HUES6 (cell line): Measurements from ENCODE around the gene PTPRA.

ENCODE experiments used
- H3K27ac ChIP-seq: 2 replicates; pipeline ENCODE4 v1.7.0; 2013; ENCODE audit warnings: low read depth, mild to moderate bottlenecking, low read length, inconsistent platforms
- H3K27me3 ChIP-seq: 2 replicates; pipeline ENCODE4 v1.6.1; 2013; ENCODE audit warnings: low read length; ENCODE audit not compliant: control insufficient read depth, insufficient read depth
- H3K36me3 ChIP-seq: 2 replicates; pipeline ENCODE4 v1.6.1; 2013; ENCODE audit warnings: low read length; ENCODE audit not compliant: control insufficient read depth, insufficient read depth
- H3K4me1 ChIP-seq: 2 replicates; pipeline ENCODE4 v1.6.1; 2013; ENCODE audit warnings: low read length; ENCODE audit not compliant: control insufficient read depth, insufficient read depth
- H3K4me3 ChIP-seq: 2 replicates; pipeline ENCODE4 v1.5.1; 2013; ENCODE audit warnings: low read depth, low read length
- H3K9ac ChIP-seq: one replicate; pipeline ENCODE4 v1.6.1; 2013; ENCODE audit warnings: mild to moderate bottlenecking, low read length
- H3K9me3 ChIP-seq: 2 replicates; pipeline ENCODE4 v1.6.1; 2013; ENCODE audit warnings: low read depth, low read length; ENCODE audit not compliant: control insufficient read depth, insufficient read depth

The PTPRA gene

DNA sequence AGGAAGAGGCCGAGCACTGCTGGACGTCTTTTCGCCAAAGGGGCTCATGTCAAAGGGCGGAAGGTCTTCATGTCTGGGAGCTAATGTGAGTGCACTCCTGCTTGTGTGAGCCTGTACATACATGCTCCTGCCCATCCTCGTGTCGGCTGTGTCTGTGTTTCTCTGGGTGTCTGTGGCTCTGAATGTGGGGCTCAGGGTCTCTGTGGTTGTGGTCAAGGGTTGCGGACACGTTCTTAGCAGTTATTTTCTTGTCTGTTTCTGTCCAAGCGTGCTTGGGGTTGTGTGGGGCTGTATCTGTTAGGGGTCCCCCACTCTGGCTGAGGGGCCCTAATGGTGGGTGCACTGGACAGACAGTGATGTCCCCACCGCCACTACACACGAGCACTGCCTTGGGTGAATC, 208.4 kb downstream of the PTPRA start:
- no peak overlapping the region for H3K4me3 ChIP-seq
- H3K4me1 ChIP-seq = peaks cover 10% of the 10 kb centered on the region; the same call in 1 of the 2 replicates
- peaks cover 51% of the 10 kb centered on the region for H3K27me3 ChIP-seq
- no peak overlapping the region for H3K27ac ChIP-seq
- H3K9ac ChIP-seq = no peak overlapping the region
- no peaks in the 10 kb centered on the region for H3K9me3 ChIP-seq
- no peaks in the 10 kb centered on the region for H3K36me3 ChIP-seq

GRCh38 chr20:3082306-3082951, 209.1 kb downstream of the PTPRA start:
- no peaks in the 10 kb centered on the region for H3K36me3 ChIP-seq
- peaks cover 10% of the 10 kb centered on the region; the same call in 1 of the 2 replicates for H3K4me1 ChIP-seq
- peak overlapping the region; percentile 58 for H3K4me3 ChIP-seq
- no peak overlapping the region for H3K9ac ChIP-seq
- peaks cover 51% of the 10 kb centered on the region for H3K27me3 ChIP-seq
- no peak overlapping the region for H3K27ac ChIP-seq
- H3K9me3 ChIP-seq = no peaks in the 10 kb centered on the region

- no peaks in the 10 kb centered on the region for H3K9me3 ChIP-seq
- no peak overlapping the region for H3K27ac ChIP-seq
- H3K4me3 ChIP-seq = peak overlapping the region; percentile 65
- H3K36me3 ChIP-seq = no peaks in the 10 kb centered on the region
- H3K9ac ChIP-seq = peak overlapping the region; percentile 12
- peaks cover 10% of the 10 kb centered on the region; the same call in 1 of the 2 replicates for H3K4me1 ChIP-seq
- H3K27me3 ChIP-seq = peaks cover 51% of the 10 kb centered on the region
Observed at GRCh38 chr20:3082955-3083952, 210.0 kb downstream of the PTPRA start.

GRCh38 chr20:3084283-3084985, 211.2 kb downstream of the PTPRA start, which contains the start of gene AVP:
TSS of gene AVP (minus strand) at chr20:3084724. CDS start at chr20:3084674, 50 bp downstream.
- H3K4me3 ChIP-seq = peak within 1 kb of the TSS; percentile 65
- no peaks in the 10 kb centered on the region for H3K36me3 ChIP-seq
- no peaks in the 10 kb centered on the region for H3K9me3 ChIP-seq
- H3K4me1 ChIP-seq = peaks cover 10% of the 10 kb centered on the region; the same call in 1 of the 2 replicates
- no peak within 1 kb of the TSS for H3K27ac ChIP-seq
- H3K9ac ChIP-seq = no peak within 1 kb of the TSS
- H3K27me3 ChIP-seq = peaks cover 48% of the 10 kb centered on the region

DNA sequence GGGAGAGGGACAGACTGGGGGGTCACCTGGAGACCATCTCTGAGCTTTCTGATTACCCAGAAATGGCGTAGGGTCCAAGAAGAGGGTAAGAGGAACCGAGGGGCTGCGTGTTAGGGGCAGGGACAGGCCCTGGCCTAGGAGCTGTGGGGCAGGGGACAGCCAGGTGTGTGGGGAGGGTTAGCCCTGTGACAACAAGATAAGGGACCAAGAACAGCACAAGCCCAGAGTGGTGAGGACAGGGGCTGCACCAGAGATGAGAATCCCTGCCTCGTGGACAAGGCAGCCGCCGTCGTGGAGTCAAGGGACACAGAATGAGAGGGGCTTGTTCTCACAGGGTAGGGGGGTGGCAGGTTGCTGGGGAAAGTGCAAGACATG, 211.7 kb downstream of the PTPRA start:
- H3K4me1 ChIP-seq = peaks cover 10% of the 10 kb centered on the region; the same call in 1 of the 2 replicates
- H3K36me3 ChIP-seq = no peaks in the 10 kb centered on the region
- H3K9me3 ChIP-seq = no peaks in the 10 kb centered on the region
- H3K27me3 ChIP-seq = peaks cover 49% of the 10 kb centered on the region
- no peak overlapping the region for H3K9ac ChIP-seq
- no peak overlapping the region for H3K27ac ChIP-seq
- no peak overlapping the region for H3K4me3 ChIP-seq

DNA sequence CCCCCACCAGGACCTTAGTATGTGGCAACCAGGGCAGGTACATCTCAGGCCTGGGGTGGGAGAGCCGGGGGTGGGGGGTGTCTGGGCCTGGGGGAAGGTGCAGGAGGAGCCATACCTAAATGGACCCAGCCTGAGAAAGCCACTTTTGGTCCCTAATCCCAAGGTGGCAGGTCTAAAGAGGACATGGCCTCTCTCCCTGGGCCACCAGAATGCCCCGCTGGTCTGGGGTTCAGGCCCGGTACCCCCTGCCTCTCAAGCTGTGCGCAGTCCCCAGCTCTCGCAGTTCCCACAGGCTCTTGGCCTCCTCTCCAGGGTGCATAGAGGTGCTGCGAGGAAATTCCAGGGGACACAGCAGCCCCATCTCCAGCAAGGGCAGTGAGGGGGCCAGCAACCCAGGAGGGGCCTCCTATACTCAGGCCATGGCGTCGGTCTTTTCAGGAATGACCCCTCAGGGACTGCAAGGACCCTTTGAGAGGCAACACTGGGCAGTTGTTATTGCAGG, 212.3 kb downstream of the PTPRA start:
- no peak overlapping the region for H3K27ac ChIP-seq
- H3K9ac ChIP-seq = no peak overlapping the region
- H3K4me1 ChIP-seq = peaks cover 10% of the 10 kb centered on the region; the same call in 1 of the 2 replicates
- H3K36me3 ChIP-seq = no peaks in the 10 kb centered on the region
- no peaks in the 10 kb centered on the region for H3K9me3 ChIP-seq
- no peak overlapping the region for H3K4me3 ChIP-seq
- H3K27me3 ChIP-seq = peaks cover 48% of the 10 kb centered on the region

GRCh38 chr20:3088031-3088430, 214.8 kb downstream of the PTPRA start:
- peaks cover 30% of the 10 kb centered on the region for H3K27me3 ChIP-seq
- H3K4me1 ChIP-seq = peaks cover 8% of the 10 kb centered on the region; the same call in 1 of the 2 replicates
- H3K9ac ChIP-seq = no peak overlapping the region
- no peak overlapping the region for H3K27ac ChIP-seq
- H3K36me3 ChIP-seq = no peaks in the 10 kb centered on the region
- no peak overlapping the region for H3K4me3 ChIP-seq
- H3K9me3 ChIP-seq = no peaks in the 10 kb centered on the region
